Raji (cell line): Measurements from ENCODE around the gene CHDH.

Experiments
- POLR2A ChIP-seq: IDR thresholded peaks from 2 replicates; pipeline ENCODE4 v1.6.1; 2011; ENCODE audit warnings: low read depth, low read length, control low read depth; ENCODE audit not compliant: insufficient read depth

The CHDH gene

GRCh38 chr3:53820756-53821580 is 25.3 kb downstream of the CHDH start:
- no peak for TF ChIP-seq POLR2A

GRCh38 chr3:53820084-53820483 is 26.1 kb downstream of the CHDH start:
- TF ChIP-seq POLR2A = no peak

GRCh38 chr3:53819163-53819868 is 26.9 kb downstream of the CHDH start:
- no peak for TF ChIP-seq POLR2A

- no peak for TF ChIP-seq POLR2A
These were observed 27.7 kb downstream of the CHDH start for GRCh38 chr3:53818221-53819162.

- no peak for TF ChIP-seq POLR2A
These were observed 28.4 kb downstream of the CHDH start for GRCh38 chr3:53817809-53818208.

GRCh38 chr3:53817211-53817610 is 29.0 kb downstream of the CHDH start:
- TF ChIP-seq POLR2A = no peak

- TF ChIP-seq POLR2A = no peak
These were observed 29.8 kb downstream of the CHDH start for GRCh38 chr3:53816425-53816824.

- no peak for TF ChIP-seq POLR2A
These were observed 30.6 kb downstream of the CHDH start for GRCh38 chr3:53815651-53816050.

GRCh38 chr3:53815067-53815466 is 31.2 kb downstream of the CHDH start:
- no peak for TF ChIP-seq POLR2A

- TF ChIP-seq POLR2A = no peak
These were observed 32.3 kb downstream of the CHDH start for GRCh38 chr3:53813876-53814275.

GRCh38 chr3:53813229-53813628 is 33.0 kb downstream of the CHDH start:
- no peak for TF ChIP-seq POLR2A

- no peak for TF ChIP-seq POLR2A
These were observed 33.8 kb downstream of the CHDH start for GRCh38 chr3:53812434-53812833.

GRCh38 chr3:53811143-53811927 is 34.9 kb downstream of the CHDH start:
- no peak for TF ChIP-seq POLR2A

- no peak for TF ChIP-seq POLR2A
These were observed 36.3 kb downstream of the CHDH start for GRCh38 chr3:53809764-53810400.
